HepG2 (cell line): ENCODE results near the gene NGEF. TPM values are rescaled to one million over a fixed set of nuclear protein-coding genes. Genes with fewer than 3 reads are reported as not detected.

ENCODE experiments used
- ATAC-seq: fragments of 200-7000 bp; cut with Tn5 transposase; 3 replicates; pipeline ENCODE4 v1.9.1; 2020; ENCODE audit warnings: mild to moderate bottlenecking, moderate library complexity
- BruUV-seq: library from RNA; stranded (reverse); fragments of 400-500 nt; replicated peaks from 2 replicates; lab custom pipeline; 2021; lab: Mats Ljungman, UMichigan
- CTCF ChIA-PET: fragments of 300-600 bp; formaldehyde crosslinking; extraction: SDS; loops from one replicate; lab custom pipeline; 2021; ENCODE audit warnings: low total read pairs, inconsistent platforms, low intra/inter-chr PET ratio; lab: Yijun Ruan, JAX
- POLR2A ChIA-PET: fragments of 350-600 bp; sonication (Branson Sonifier 250); formaldehyde crosslinking; loops from one replicate; lab custom pipeline; 2020; ENCODE audit warnings: antibody characterized with exemption, inconsistent platforms; lab: Yijun Ruan, JAX
- DNase-seq: peaks from one replicate; pipeline ENCODE4 v3.0.0-alpha.2; 2015; ENCODE audit warnings: low spot score
- FAIRE-seq: peaks from 3 replicates; lab custom pipeline; 2011; peaks lifted over from hg19 to GRCh38; lab: Jason Lieb, UNC
- H2AFZ ChIP-seq: one replicate; pipeline ENCODE4 v1.6.1; 2011; ENCODE audit warnings: low read length, inconsistent platforms
- H3K27ac ChIP-seq: fragments of 300-600 bp; 3 replicates; pipeline ENCODE4 v1.8.0; 2011; ENCODE audit warnings: mixed run types, mild to moderate bottlenecking, mixed read lengths, low read length, inconsistent platforms; ENCODE audit not compliant: insufficient read depth; ENCODE audit errors: extremely low read length
- H3K27me3 ChIP-seq, 2 experiments: fragments of 200-600 bp in 1 of 2; 2 replicates in 1 of 2; 3 replicates in 1 of 2; pipeline versions ENCODE4 v1.6.0 to v1.8.0; 2011; ENCODE audit warnings: low read length in 2 of 2, mild to moderate bottlenecking in 2 of 2, moderate library complexity in 2 of 2, inconsistent platforms in 1 of 2; ENCODE audit not compliant: insufficient read depth in 2 of 2, control insufficient read depth in 1 of 2
- H3K36me3 ChIP-seq, 2 experiments: fragments of 200-600 bp in 1 of 2; replicated peaks in 1 of 2; 2 replicates in 1 of 2; 3 replicates in 1 of 2; pipeline versions ENCODE4 v1.5.1 to v1.8.0; 2011; ENCODE audit warnings: low read length in 2 of 2, inconsistent platforms in 1 of 2; ENCODE audit not compliant: insufficient read depth in 2 of 2, control insufficient read depth in 1 of 2
- H3K4me1 ChIP-seq: 2 replicates; pipeline ENCODE4 v1.5.1; 2012; ENCODE audit warnings: low read length, inconsistent platforms; ENCODE audit not compliant: insufficient read depth
- H3K4me2 ChIP-seq: 2 replicates; pipeline ENCODE4 v1.6.0; 2011; ENCODE audit warnings: low read depth, low read length, inconsistent platforms
- H3K4me3 ChIP-seq, 3 experiments: fragments of 200-600 bp in 1 of 3; sonication (generic), shearing (Covaris generic) in 1 of 3; replicated peaks in 1 of 3; 2 replicates each; pipeline ENCODE4 v1.5.1; 2011 to 2016; ENCODE audit warnings: low read length in 3 of 3, inconsistent platforms in 2 of 3, low read depth in 2 of 3, mild to moderate bottlenecking in 2 of 3, control low read depth in 1 of 3, mixed read lengths in 1 of 3; ENCODE audit not compliant: insufficient read depth in 1 of 3
- H3K79me2 ChIP-seq: one replicate; pipeline ENCODE4 v1.6.1; 2011; ENCODE audit warnings: low read length, inconsistent platforms; ENCODE audit not compliant: insufficient read depth
- H3K9ac ChIP-seq: 2 replicates; pipeline ENCODE4 v1.6.0; 2011; ENCODE audit warnings: mild to moderate bottlenecking, low read depth, low read length, inconsistent platforms; ENCODE audit not compliant: insufficient read depth
- H3K9me3 ChIP-seq: 2 replicates; pipeline ENCODE4 v1.5.1; 2012; ENCODE audit warnings: mild to moderate bottlenecking, low read length
- H4K20me1 ChIP-seq: 2 replicates; pipeline ENCODE4 v1.6.0; 2011; ENCODE audit warnings: inconsistent platforms, mild to moderate bottlenecking, low read length, moderate library complexity; ENCODE audit not compliant: insufficient read depth
- AGO2 ChIP-seq: fragments of 200-400 bp; formaldehyde crosslinking; optimal IDR thresholded peaks from 2 replicates; pipeline ENCODE3; 2017; ENCODE audit warnings: mild to moderate bottlenecking, low read depth, low read length, moderate library complexity
- PAWR ChIP-seq: sonication (generic); formaldehyde crosslinking; IDR thresholded peaks from 2 replicates; pipeline ENCODE4 v1.4.0; 2020; ENCODE audit warnings: missing genetic modification reagents, mild to moderate bottlenecking, borderline replicate concordance
- ZNF256 ChIP-seq: sonication (generic); formaldehyde crosslinking; conservative IDR thresholded peaks from 2 replicates; pipeline ENCODE4 v1.4.0; 2020; ENCODE audit warnings: missing genetic modification reagents
- WGBS: methylation state at CpG from one replicate; pipeline ENCODE4 v1.1.6; 2017; ENCODE audit warnings: low lambda C conversion rate; 5-methylcytosine and 5-hydroxymethylcytosine counted together
- in situ Hi-C: cut with HindIII; loops from 2 replicates; pipeline ENCODE4 v1.10.0; 2017; ENCODE audit warnings: low pct_unique_long_range_greater_than_20kb; ENCODE audit not compliant: extremely low pct_ligation_motif_present
- intact Hi-C: fragments of 100-400 bp; cut with micrococcal nuclease; formaldehyde crosslinking; loops from one replicate; pipeline ENCODE4 v1.10.0; 2022; ENCODE audit not compliant: unreplicated experiment
- polyA plus RNA-seq, 8 experiments: library from polyadenylated mRNA; depleted of rRNA in 3 of 8; stranded (reverse) in 7 of 8; unstranded in 1 of 8; fragments of >200 nt; fragmentation: Illumina TruSeq in 4 of 8; extraction: Trizol in 4 of 8; gene quantifications; 2 replicates each; pipeline versions ENCODE4 v1.2.1 to v1.2.3, GENCODE V29; 2011 to 2016; ENCODE audit warnings: low read depth in 4 of 8, missing spikeins in 1 of 8, mixed read lengths in 1 of 8; ENCODE audit not compliant: insufficient read depth in 1 of 8
- total RNA-seq, 5 experiments: library from RNA; depleted of rRNA; stranded (reverse); fragments of >200 nt; fragmentation: Illumina TruSeq; extraction: Trizol; gene quantifications; 2 replicates each; pipeline ENCODE4 v1.2.3, GENCODE V29; 2016; ENCODE audit warnings: low read depth in 1 of 5
- TF ChIP-seq, protein P1 (sequence below): sonication (generic); formaldehyde crosslinking; IDR thresholded peaks from 2 replicates; pipeline ENCODE4 v1.4.0; 2020; ENCODE audit warnings: missing genetic modification reagents
- TF ChIP-seq, protein P2 (sequence below): sonication (generic); formaldehyde crosslinking; IDR thresholded peaks from 2 replicates; pipeline ENCODE4 v1.4.0; 2020; ENCODE audit warnings: mild to moderate bottlenecking, missing genetic modification reagents, borderline replicate concordance

NGEF gene
- total and polyA plus RNA-seq, 2 of the 13 experiments (the other 11 are each of a cell fraction or from before 2014, with no cell fraction given) = 14.4 to 36.9 TPM

DNA sequence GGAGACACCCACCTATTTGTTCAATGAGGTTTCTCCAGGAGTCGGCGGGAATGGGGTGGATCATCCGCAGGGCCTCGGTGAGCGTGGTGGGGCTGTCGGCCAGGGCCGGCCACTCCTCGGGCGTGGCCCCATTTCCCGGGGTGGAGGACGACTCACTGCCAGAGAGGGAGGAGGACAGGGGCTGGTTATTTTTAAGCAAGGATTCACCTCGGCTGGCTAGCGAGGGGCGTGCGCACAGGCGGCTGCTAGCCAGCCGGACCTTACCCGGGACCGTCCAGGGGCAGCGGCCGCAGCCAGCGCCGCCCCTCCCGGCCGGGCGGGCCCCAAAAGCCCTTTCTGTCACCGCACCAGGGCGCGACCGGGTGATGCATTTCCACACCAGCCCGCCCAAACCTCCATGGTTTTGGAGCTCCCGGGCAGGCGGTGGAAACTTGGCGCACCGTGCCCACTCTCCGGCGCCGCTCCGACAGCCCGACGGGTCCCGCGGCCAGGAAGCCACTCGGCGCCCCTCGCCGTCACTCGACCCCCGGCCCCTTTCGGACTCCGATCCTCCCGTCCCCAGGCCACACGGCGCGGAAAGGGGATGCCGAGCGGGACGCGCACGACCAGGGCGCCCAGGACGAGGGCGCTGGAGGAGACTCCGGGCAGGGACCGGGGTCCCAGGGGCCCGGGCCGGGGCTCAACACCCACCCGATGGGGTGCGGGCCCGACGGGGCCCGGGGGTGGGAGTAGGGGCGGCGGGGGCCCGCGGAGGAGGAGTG is 85.8 kb downstream of the NGEF start:
- in situ Hi-C loops = no loop called here
- peaks cover 3 to 19% of the 10 kb centered on the region in 2 experiments; a peak in 4 of 5 replicates for H3K36me3 ChIP-seq
- BruUV-seq = no TSS peak
- H3K9me3 ChIP-seq = no peaks in the 10 kb centered on the region
- no peaks in the 10 kb centered on the region for H3K27me3 ChIP-seq
- TF ChIP-seq, protein P1, sequence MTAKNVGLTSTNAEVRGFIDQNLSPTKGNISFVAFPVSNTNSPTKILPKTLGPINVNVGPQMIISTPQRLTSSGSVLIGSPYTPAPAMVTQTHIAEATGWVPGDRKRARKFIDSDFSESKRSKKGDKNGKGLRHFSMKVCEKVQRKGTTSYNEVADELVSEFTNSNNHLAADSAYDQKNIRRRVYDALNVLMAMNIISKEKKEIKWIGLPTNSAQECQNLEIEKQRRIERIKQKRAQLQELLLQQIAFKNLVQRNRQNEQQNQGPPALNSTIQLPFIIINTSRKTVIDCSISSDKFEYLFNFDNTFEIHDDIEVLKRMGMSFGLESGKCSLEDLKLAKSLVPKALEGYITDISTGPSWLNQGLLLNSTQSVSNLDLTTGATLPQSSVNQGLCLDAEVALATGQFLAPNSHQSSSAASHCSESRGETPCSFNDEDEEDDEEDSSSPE (CRISPR knock-in tag) = no peak
- TF ChIP-seq AGO2 (peak; percentile 23), ZNF256 (CRISPR knock-in tag) (no peak), PAWR (no peak)
- TF ChIP-seq, protein P2, sequence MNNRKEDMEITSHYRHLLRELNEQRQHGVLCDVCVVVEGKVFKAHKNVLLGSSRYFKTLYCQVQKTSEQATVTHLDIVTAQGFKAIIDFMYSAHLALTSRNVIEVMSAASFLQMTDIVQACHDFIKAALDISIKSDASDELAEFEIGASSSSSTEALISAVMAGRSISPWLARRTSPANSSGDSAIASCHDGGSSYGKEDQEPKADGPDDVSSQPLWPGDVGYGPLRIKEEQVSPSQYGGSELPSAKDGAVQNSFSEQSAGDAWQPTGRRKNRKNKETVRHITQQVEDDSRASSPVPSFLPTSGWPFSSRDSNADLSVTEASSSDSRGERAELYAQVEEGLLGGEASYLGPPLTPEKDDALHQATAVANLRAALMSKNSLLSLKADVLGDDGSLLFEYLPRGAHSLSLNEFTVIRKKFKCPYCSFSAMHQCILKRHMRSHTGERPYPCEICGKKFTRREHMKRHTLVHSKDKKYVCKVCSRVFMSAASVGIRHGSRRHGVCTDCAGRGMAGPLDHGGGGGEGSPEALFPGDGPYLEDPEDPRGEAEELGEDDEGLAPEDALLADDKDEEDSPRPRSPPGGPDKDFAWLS (CRISPR knock-in tag) = no peak
- no peaks in the 10 kb centered on the region for H4K20me1 ChIP-seq
- ChIA-PET POLR2A (no interaction called here), CTCF (no interaction called here)
- no peaks in the 10 kb centered on the region for H3K79me2 ChIP-seq
- WGBS = 97% methylated on average over 76 of the region's 76 CpGs
- H3K4me3 ChIP-seq = no peak overlapping the region
- no peak overlapping the region for H3K9ac ChIP-seq
- DNase-seq (no peak), FAIRE-seq (no peak), ATAC-seq (no peak; the same call in 2 of the 3 replicates)
- H2AFZ ChIP-seq = no peak overlapping the region
- no peak overlapping the region for H3K27ac ChIP-seq
- H3K4me1 ChIP-seq = no peaks in the 10 kb centered on the region
- no peak overlapping the region for H3K4me2 ChIP-seq
- intact Hi-C loops = no loop called here
